Measurements from ENCODE around the gene DYNC2H1. TPM values are rescaled to one million over a fixed set of nuclear protein-coding genes. Genes with fewer than 3 reads are reported as not detected.

The DYNC2H1 gene
- total and polyA plus RNA-seq, 4 donors: 0.88 to 22.1 (median 16.5) TPM

DNA sequence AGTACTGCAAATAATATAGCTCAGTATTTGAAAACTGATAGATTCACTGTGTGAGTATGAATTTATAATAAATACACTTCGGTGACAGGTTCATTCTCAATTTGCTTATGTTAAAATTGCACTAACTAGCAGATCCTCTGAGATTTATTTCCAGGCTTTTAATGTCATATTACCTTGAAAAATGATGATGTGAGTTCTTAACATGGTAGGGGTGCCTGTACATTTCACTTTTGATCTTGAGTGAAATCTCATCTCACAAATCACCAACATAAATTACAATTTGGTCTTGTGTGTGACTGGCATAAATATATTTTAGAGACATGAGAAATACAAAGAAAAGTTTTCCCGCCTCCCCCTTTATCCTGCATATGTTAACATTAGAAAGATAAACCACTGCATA lies 240.4 kb downstream of the DYNC2H1 start:
- Histone ChIP-seq H3K4me1 (ENCODE audit: control insufficient read depth in 1 of 2, insufficient read depth in 2 of 2, low read length in 2 of 2) (no peaks in the 10 kb centered on the region), H3K27ac (ENCODE audit: low read depth in 1 of 2, low read length in 2 of 2) (no peak overlapping the region), H3K27me3 (ENCODE audit: control insufficient read depth in 1 of 2, insufficient read depth in 2 of 2, low read length in 1 of 2) (no peaks in the 10 kb centered on the region), H3K9me3 (ENCODE audit: control insufficient read depth, low read length) (no peaks in the 10 kb centered on the region), H3K36me3 (ENCODE audit: control insufficient read depth in 1 of 2, insufficient read depth in 2 of 2, low read length in 1 of 2) (no peaks in the 10 kb centered on the region), H3K4me3 (ENCODE audit: low read length in 2 of 2) (no peak overlapping the region)
- intact Hi-C loops (cut with DNase I): no loop called here
- DNase-seq (no peak), ATAC-seq (ENCODE audit: low FRiP score) (no peak)
- WGBS, 2 donors: 92 to 93% methylated on average over 2 of the region's 2 CpGs

DNA sequence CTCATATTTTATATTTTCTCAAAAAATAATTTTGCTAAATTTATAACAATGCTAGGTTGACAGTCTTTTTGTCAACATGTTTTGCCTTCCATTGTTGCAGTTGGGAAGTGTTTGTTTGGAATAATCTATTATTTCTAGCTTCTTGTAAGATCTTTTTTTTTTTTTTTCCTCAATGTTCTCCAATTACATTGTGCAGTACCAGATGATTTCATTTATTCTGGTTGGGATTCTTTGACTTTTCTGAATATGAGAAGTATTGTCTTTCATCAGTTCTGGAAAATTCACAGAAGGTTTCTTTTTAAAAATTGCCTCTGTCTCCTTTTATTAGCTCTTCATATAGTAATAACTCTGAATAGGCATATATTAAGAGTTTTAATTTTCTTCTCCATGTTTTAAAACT lies 245.4 kb downstream of the DYNC2H1 start:
- H3K4me1 ChIP-seq (ENCODE audit: control insufficient read depth in 1 of 2, insufficient read depth in 2 of 2, low read length in 2 of 2): no peaks in the 10 kb centered on the region
- no peaks in the 10 kb centered on the region for H3K9me3 ChIP-seq (ENCODE audit: control insufficient read depth, low read length)
- no peak overlapping the region for H3K27ac ChIP-seq (ENCODE audit: low read depth in 1 of 2, low read length in 2 of 2)
- intact Hi-C loops (cut with DNase I): no loop called here
- H3K36me3 ChIP-seq (ENCODE audit: control insufficient read depth in 1 of 2, insufficient read depth in 2 of 2, low read length in 1 of 2): no peaks in the 10 kb centered on the region
- H3K4me3 ChIP-seq (ENCODE audit: low read length in 2 of 2): no peak overlapping the region
- DNase-seq (no peak), ATAC-seq (ENCODE audit: low FRiP score) (no peak)
- H3K27me3 ChIP-seq (ENCODE audit: control insufficient read depth in 1 of 2, insufficient read depth in 2 of 2, low read length in 1 of 2): no peaks in the 10 kb centered on the region

DNA sequence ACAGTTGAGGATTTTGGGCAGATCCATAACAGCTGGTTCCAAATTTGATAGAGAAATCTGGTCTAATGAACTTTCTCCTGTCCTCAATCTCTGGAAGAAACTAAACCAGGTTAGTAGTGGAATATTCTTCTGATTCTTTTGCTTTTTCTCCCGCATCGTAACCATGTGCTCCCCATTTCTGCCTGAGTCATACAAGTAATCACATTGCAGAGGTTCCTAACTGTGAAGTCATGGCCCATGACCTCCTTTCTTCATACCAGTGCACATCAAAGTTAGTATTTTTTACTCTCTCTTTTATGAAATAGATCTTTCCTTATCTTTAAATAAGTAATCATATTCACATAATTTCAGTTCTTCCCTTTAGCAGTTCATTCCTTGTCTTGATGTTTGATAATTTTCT lies 249.0 kb downstream of the DYNC2H1 start:
- DNase-seq (no peak), ATAC-seq (ENCODE audit: low FRiP score) (no peak)
- Histone ChIP-seq H3K27ac (ENCODE audit: low read depth in 1 of 2, low read length in 2 of 2) (no peak overlapping the region), H3K36me3 (ENCODE audit: control insufficient read depth in 1 of 2, insufficient read depth in 2 of 2, low read length in 1 of 2) (no peaks in the 10 kb centered on the region), H3K27me3 (ENCODE audit: control insufficient read depth in 1 of 2, insufficient read depth in 2 of 2, low read length in 1 of 2) (no peaks in the 10 kb centered on the region), H3K4me1 (ENCODE audit: control insufficient read depth in 1 of 2, insufficient read depth in 2 of 2, low read length in 2 of 2) (no peaks in the 10 kb centered on the region), H3K9me3 (ENCODE audit: control insufficient read depth, low read length) (no peaks in the 10 kb centered on the region), H3K4me3 (ENCODE audit: low read length in 2 of 2) (no peak overlapping the region)
- intact Hi-C loops (cut with DNase I): no loop called here
- WGBS, 2 donors: 92 to 98% methylated on average over 2 of the region's 2 CpGs

- 90 to 91% methylated on average over 4 of the region's 4 CpGs for WGBS, 2 donors
- Histone ChIP-seq H3K27ac (ENCODE audit: low read depth in 1 of 2, low read length in 2 of 2) (no peak overlapping the region), H3K4me1 (ENCODE audit: control insufficient read depth in 1 of 2, insufficient read depth in 2 of 2, low read length in 2 of 2) (no peaks in the 10 kb centered on the region), H3K36me3 (ENCODE audit: control insufficient read depth in 1 of 2, insufficient read depth in 2 of 2, low read length in 1 of 2) (no peaks in the 10 kb centered on the region), H3K27me3 (ENCODE audit: control insufficient read depth in 1 of 2, insufficient read depth in 2 of 2, low read length in 1 of 2) (no peaks in the 10 kb centered on the region), H3K4me3 (ENCODE audit: low read length in 2 of 2) (no peak overlapping the region), H3K9me3 (ENCODE audit: control insufficient read depth, low read length) (no peaks in the 10 kb centered on the region)
- intact Hi-C loops (cut with DNase I): no loop called here
- DNase-seq (no peak), ATAC-seq (ENCODE audit: low FRiP score) (no peak)
Measured at GRCh38 chr11:103359216-103359615, 250.0 kb downstream of the DYNC2H1 start.

GRCh38 chr11:103364687-103365086 lies 255.5 kb downstream of the DYNC2H1 start:
- H3K4me1 ChIP-seq (ENCODE audit: control insufficient read depth in 1 of 2, insufficient read depth in 2 of 2, low read length in 2 of 2): no peaks in the 10 kb centered on the region
- H3K27ac ChIP-seq (ENCODE audit: low read depth in 1 of 2, low read length in 2 of 2): no peak overlapping the region
- no peaks in the 10 kb centered on the region for H3K9me3 ChIP-seq (ENCODE audit: control insufficient read depth, low read length)
- H3K4me3 ChIP-seq (ENCODE audit: low read length in 2 of 2): no peak overlapping the region
- WGBS, 2 donors: 42 to 50% methylated on average over 1 of the region's 1 CpG
- no peak for ATAC-seq (ENCODE audit: low FRiP score)
- no peak for DNase-seq
- H3K36me3 ChIP-seq (ENCODE audit: control insufficient read depth in 1 of 2, insufficient read depth in 2 of 2, low read length in 1 of 2): peaks cover 0 to 2% of the 10 kb centered on the region in 2 donors
- H3K27me3 ChIP-seq (ENCODE audit: control insufficient read depth in 1 of 2, insufficient read depth in 2 of 2, low read length in 1 of 2): no peaks in the 10 kb centered on the region
- intact Hi-C loops (cut with DNase I): no loop called here

DNA sequence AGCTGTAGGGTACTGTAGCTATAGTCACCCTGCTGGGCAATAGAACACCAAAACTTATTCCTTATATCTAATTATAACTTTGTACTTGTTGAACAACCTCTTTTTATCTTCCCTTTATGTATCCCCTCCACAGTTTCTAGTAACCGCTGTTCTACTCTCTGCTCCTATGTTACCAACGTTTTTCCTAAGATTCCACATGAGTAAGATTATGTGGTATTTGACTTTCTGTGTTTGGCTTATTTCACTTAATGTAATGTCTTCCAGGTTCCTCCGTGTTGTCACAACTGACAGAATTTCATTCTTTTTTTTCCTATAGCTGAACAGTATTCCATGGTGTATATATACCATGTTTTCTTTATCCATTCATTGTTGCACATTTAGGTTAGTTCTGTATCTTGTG lies 258.4 kb downstream of the DYNC2H1 start:
- no peaks in the 10 kb centered on the region for H3K27me3 ChIP-seq (ENCODE audit: control insufficient read depth in 1 of 2, insufficient read depth in 2 of 2, low read length in 1 of 2)
- DNase-seq (no peak), ATAC-seq (ENCODE audit: low FRiP score) (no peak)
- H3K9me3 ChIP-seq (ENCODE audit: control insufficient read depth, low read length): peaks cover 3% of the 10 kb centered on the region
- WGBS, 2 donors: 26 to 36% methylated on average over 3 of the region's 3 CpGs
- no peak overlapping the region for H3K4me3 ChIP-seq (ENCODE audit: low read length in 2 of 2)
- H3K27ac ChIP-seq (ENCODE audit: low read depth in 1 of 2, low read length in 2 of 2): no peak overlapping the region
- H3K4me1 ChIP-seq (ENCODE audit: control insufficient read depth in 1 of 2, insufficient read depth in 2 of 2, low read length in 2 of 2): no peaks in the 10 kb centered on the region
- H3K36me3 ChIP-seq (ENCODE audit: control insufficient read depth in 1 of 2, insufficient read depth in 2 of 2, low read length in 1 of 2): peaks cover 0 to 2% of the 10 kb centered on the region in 2 donors
- intact Hi-C loops (cut with DNase I): no loop called here

DNA sequence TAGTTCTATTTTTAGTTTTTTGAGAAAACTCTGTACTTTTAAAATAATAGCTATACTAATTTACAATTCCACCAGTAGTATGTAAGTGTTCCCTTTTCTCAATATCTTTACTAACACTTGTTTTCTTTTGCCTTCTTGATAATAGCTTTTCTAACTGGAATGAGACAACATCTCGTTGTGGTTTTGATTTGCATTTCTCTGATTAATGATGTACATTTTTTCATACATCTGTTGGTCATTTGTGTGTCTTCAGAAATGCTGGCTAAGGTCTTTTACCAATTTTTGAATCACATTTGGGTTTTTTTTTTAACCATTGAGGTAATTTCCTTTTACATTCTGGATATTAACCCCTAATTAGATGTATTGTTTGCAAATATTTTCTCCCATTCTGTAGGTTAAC lies 258.9 kb downstream of the DYNC2H1 start:
- no peaks in the 10 kb centered on the region for H3K4me1 ChIP-seq (ENCODE audit: control insufficient read depth in 1 of 2, insufficient read depth in 2 of 2, low read length in 2 of 2)
- intact Hi-C loops (cut with DNase I): no loop called here
- peaks cover 0 to 2% of the 10 kb centered on the region in 2 donors for H3K36me3 ChIP-seq (ENCODE audit: control insufficient read depth in 1 of 2, insufficient read depth in 2 of 2, low read length in 1 of 2)
- H3K9me3 ChIP-seq (ENCODE audit: control insufficient read depth, low read length): peaks cover 3% of the 10 kb centered on the region
- 46 to 48% methylated on average over 1 of the region's 1 CpG for WGBS, 2 donors
- no peak for ATAC-seq (ENCODE audit: low FRiP score)
- no peak for DNase-seq
- H3K4me3 ChIP-seq (ENCODE audit: low read length in 2 of 2): no peak overlapping the region
- no peaks in the 10 kb centered on the region for H3K27me3 ChIP-seq (ENCODE audit: control insufficient read depth in 1 of 2, insufficient read depth in 2 of 2, low read length in 1 of 2)
- H3K27ac ChIP-seq (ENCODE audit: low read depth in 1 of 2, low read length in 2 of 2): no peak overlapping the region

GRCh38 chr11:103370076-103370475 lies 260.9 kb downstream of the DYNC2H1 start:
- intact Hi-C loops (cut with DNase I): no loop called here
- no peak overlapping the region for H3K4me3 ChIP-seq (ENCODE audit: low read length in 2 of 2)
- WGBS, 2 donors: 67 to 73% methylated on average over 1 of the region's 1 CpG

DNA sequence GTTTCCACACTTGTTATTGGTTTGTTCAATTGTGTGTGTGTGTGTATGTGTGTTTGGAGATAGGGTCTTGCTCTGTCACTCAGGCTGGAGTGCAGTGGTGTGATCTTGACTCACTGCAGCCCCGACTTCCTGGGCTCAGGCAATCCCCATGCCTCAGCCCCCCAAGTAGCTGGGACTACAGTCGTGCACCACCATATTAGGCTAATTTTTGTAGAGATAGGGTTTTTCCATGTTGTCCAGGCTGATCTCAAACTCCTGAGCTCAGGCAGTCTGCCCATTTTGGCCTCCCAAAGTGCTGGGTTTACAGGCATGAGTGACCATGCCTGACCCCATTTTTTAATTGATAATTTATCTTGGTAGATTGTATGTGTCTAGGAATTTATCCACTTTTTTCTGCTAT lies 263.7 kb downstream of the DYNC2H1 start:
- H3K36me3 ChIP-seq (ENCODE audit: control insufficient read depth in 1 of 2, insufficient read depth in 2 of 2, low read length in 1 of 2): peaks cover 0 to 2% of the 10 kb centered on the region in 2 donors

More at GRCh38 chr11:103370076-103370475, 260.9 kb downstream of the DYNC2H1 start:
- no peaks in the 10 kb centered on the region for H3K4me1 ChIP-seq (ENCODE audit: control insufficient read depth in 1 of 2, insufficient read depth in 2 of 2, low read length in 2 of 2)
- DNase-seq (no peak), ATAC-seq (ENCODE audit: low FRiP score) (no peak)
- no peak overlapping the region for H3K27ac ChIP-seq (ENCODE audit: low read depth in 1 of 2, low read length in 2 of 2)
- H3K36me3 ChIP-seq (ENCODE audit: control insufficient read depth in 1 of 2, insufficient read depth in 2 of 2, low read length in 1 of 2): peaks cover 0 to 2% of the 10 kb centered on the region in 2 donors
- peaks cover 3% of the 10 kb centered on the region for H3K9me3 ChIP-seq (ENCODE audit: control insufficient read depth, low read length)
- no peaks in the 10 kb centered on the region for H3K27me3 ChIP-seq (ENCODE audit: control insufficient read depth in 1 of 2, insufficient read depth in 2 of 2, low read length in 1 of 2)

More for the DNA sequence above, 263.7 kb downstream of the DYNC2H1 start:
- H3K27ac ChIP-seq (ENCODE audit: low read depth in 1 of 2, low read length in 2 of 2): no peak overlapping the region
- WGBS, 2 donors: 90 to 93% methylated on average over 2 of the region's 2 CpGs
- no peaks in the 10 kb centered on the region for H3K4me1 ChIP-seq (ENCODE audit: control insufficient read depth in 1 of 2, insufficient read depth in 2 of 2, low read length in 2 of 2)
- no peaks in the 10 kb centered on the region for H3K27me3 ChIP-seq (ENCODE audit: control insufficient read depth in 1 of 2, insufficient read depth in 2 of 2, low read length in 1 of 2)
- no peak overlapping the region for H3K4me3 ChIP-seq (ENCODE audit: low read length in 2 of 2)
- intact Hi-C loops (cut with DNase I): no loop called here
- ATAC-seq (ENCODE audit: low FRiP score): no peak
- no peak for DNase-seq
- peaks cover 3% of the 10 kb centered on the region for H3K9me3 ChIP-seq (ENCODE audit: control insufficient read depth, low read length)

All from aorta (tissue), 5 donors.